CD4-positive, CD25-positive, alpha-beta regulatory T cell (primary cell): Measurements from ENCODE around the gene ANKRD62. TPM values are rescaled to one million over a fixed set of nuclear protein-coding genes. Genes with fewer than 3 reads are reported as not detected.

Experiments
- ATAC-seq, 2 donors: fragments of 150-1000 bp; cut with Tn5 transposase; one replicate each; pipeline ENCODE4 v1.10.0; 2021; ENCODE audit warnings: low read depth in 2 of 2, moderate number of reproducible peaks in 2 of 2, moderate library complexity in 1 of 2
- DNase-seq, 3 donors: peaks; one replicate each; pipeline versions ENCODE4 v3.0.0 to v3.0.0-alpha.2; 2012 to 2022; ENCODE audit warnings: mixed read lengths in 1 of 3
- H3K27ac ChIP-seq: one replicate; pipeline ENCODE4 v1.7.0; 2013; ENCODE audit warnings: mild to moderate bottlenecking, low read length; ENCODE audit not compliant: insufficient read depth, poor library complexity, severe bottlenecking
- H3K27me3 ChIP-seq: one replicate; pipeline ENCODE4 v1.7.0; 2013; ENCODE audit warnings: low read length; ENCODE audit not compliant: control insufficient read depth, insufficient read depth
- H3K36me3 ChIP-seq: one replicate; pipeline ENCODE4 v1.7.0; 2013; ENCODE audit warnings: mild to moderate bottlenecking, low read length, moderate library complexity; ENCODE audit not compliant: control insufficient read depth, insufficient read depth
- H3K4me1 ChIP-seq: 2 replicates; pipeline ENCODE4 v1.7.0; 2013; ENCODE audit warnings: mild to moderate bottlenecking, low read length; ENCODE audit not compliant: insufficient read depth, control insufficient read depth, poor library complexity, severe bottlenecking
- H3K4me3 ChIP-seq: one replicate; pipeline ENCODE4 v1.7.0; 2013; ENCODE audit warnings: low read depth, mild to moderate bottlenecking, low read length, moderate library complexity
- H3K9me3 ChIP-seq, 2 experiments: 1 replicate in 1 of 2; 2 replicates in 1 of 2; pipeline ENCODE4 v1.7.0; 2013; ENCODE audit warnings: low read length in 2 of 2, mild to moderate bottlenecking in 1 of 2, moderate library complexity in 1 of 2; ENCODE audit not compliant: control insufficient read depth in 2 of 2
- H3K27ac Mint-ChIP-seq, 3 donors: one replicate each; pipeline ENCODE4 v1.8.0; 2020 to 2022; ENCODE audit warnings: mild to moderate bottlenecking in 3 of 3, mixed read lengths in 3 of 3, moderate library complexity in 2 of 3
- H3K27me3 Mint-ChIP-seq: one replicate; pipeline ENCODE4 v1.8.0; 2022; ENCODE audit warnings: mild to moderate bottlenecking, mixed read lengths
- H3K36me3 Mint-ChIP-seq: one replicate; pipeline ENCODE4 v1.8.0; 2020; ENCODE audit warnings: mixed read lengths
- H3K4me1 Mint-ChIP-seq, 4 donors: one replicate each; pipeline ENCODE4 v1.8.0; 2020 to 2022; ENCODE audit warnings: mixed read lengths in 4 of 4, mild to moderate bottlenecking in 1 of 4
- H3K4me3 Mint-ChIP-seq, 4 donors: one replicate each; pipeline ENCODE4 v1.8.0; 2020 to 2022; ENCODE audit warnings: mild to moderate bottlenecking in 4 of 4, mixed read lengths in 4 of 4, moderate library complexity in 3 of 4
- H3K9me3 Mint-ChIP-seq, 7 donors: one replicate each; pipeline ENCODE4 v1.8.0; 2020 to 2022; ENCODE audit warnings: mixed read lengths in 7 of 7, mild to moderate bottlenecking in 3 of 7, moderate library complexity in 2 of 7
- polyA plus RNA-seq, 4 donors: library from polyadenylated mRNA; unstranded; fragments of 300-500 nt; fragmentation: Illumina TruSeq; gene quantifications; one replicate each; pipeline ENCODE4 v1.2.3, GENCODE V29; 2021
- total RNA-seq: library from RNA; stranded (reverse); gene quantifications from one replicate; pipeline ENCODE4 v1.2.3, GENCODE V29; 2022

Gene ANKRD62
- total RNA-seq (not detected), polyA plus RNA-seq (not detected)

GRCh38 chr18:12093520-12094257 is at the start of gene ANKRD62:
Gene ANKRD62 (plus strand): TSS chr18:12093843. CDS start chr18:12094018, 175 bp downstream.
- no peak for ATAC-seq
- Histone ChIP-seq H3K27me3 (no peaks in the 10 kb centered on the region), H3K9me3 (no peaks in the 10 kb centered on the region)

GRCh38 chr18:12044591-12044990 is 49.1 kb upstream of the ANKRD62 start:
- DNase-seq = no peak
- H3K27me3 ChIP-seq = no peaks in the 10 kb centered on the region
- Mint-ChIP-seq H3K27ac (no peak overlapping the region), H3K36me3 (no peaks in the 10 kb centered on the region), H3K4me1 (no peaks in the 10 kb centered on the region), H3K4me3 (no peak overlapping the region), H3K9me3 (no peaks in the 10 kb centered on the region), H3K27me3 (peaks cover 17% of the 10 kb centered on the region)
- H3K4me1 ChIP-seq = no peaks in the 10 kb centered on the region
- no peak overlapping the region for H3K4me3 ChIP-seq
- ATAC-seq = no peak
- H3K36me3 ChIP-seq = no peaks in the 10 kb centered on the region
- no peak overlapping the region for H3K27ac ChIP-seq
- H3K9me3 ChIP-seq = no peaks in the 10 kb centered on the region

More at GRCh38 chr18:12093520-12094257, at the start of gene ANKRD62:
- H3K4me1 Mint-ChIP-seq = no peaks in the 10 kb centered on the region
- Histone ChIP-seq H3K4me1 (no peaks in the 10 kb centered on the region), H3K4me3 (no peak within 1 kb of the TSS), H3K36me3 (no peaks in the 10 kb centered on the region), H3K27ac (no peak within 1 kb of the TSS)
- no peak within 1 kb of the TSS for H3K4me3 Mint-ChIP-seq
- no peak for DNase-seq
- H3K27ac Mint-ChIP-seq = no peak within 1 kb of the TSS
- H3K36me3 Mint-ChIP-seq = no peaks in the 10 kb centered on the region
- H3K9me3 Mint-ChIP-seq = peaks cover 0 to 2% (median 0%) of the 10 kb centered on the region in 7 donors
- H3K27me3 Mint-ChIP-seq = peaks cover 10% of the 10 kb centered on the region

DNA sequence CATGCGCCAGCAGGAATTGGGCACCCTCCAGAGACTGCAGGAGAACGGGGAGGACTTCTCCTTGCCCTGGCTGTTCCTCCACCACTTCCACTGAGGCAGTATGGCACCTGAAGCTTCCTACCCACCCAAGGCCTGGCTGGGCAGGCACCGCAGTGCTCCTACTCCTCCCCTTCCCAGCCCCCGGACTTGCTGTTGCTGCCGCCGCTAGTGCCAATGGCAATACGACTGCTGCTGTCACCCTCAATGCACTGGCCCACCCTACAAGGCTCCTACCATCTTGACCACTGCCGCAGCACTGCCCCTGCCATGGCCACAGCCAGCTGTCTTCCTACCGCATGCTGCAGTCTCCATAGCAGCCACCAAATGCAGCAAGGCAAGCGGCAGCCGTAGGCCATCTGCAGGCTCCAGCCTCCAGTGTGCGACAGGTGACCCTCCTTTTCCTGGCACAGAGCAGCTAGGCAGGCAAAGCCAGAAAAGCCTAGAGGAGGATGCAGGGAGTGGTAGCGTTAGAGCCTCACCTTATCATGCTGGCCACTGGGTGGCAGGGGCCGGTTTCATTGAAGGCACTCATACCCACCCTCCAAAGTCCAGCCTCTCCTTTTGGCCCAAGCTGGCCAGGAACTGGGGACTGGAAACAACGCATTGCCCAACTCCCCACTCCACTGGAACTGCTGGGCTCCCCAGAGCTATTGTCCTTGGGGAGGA is 47.4 kb upstream of the ANKRD62 start:
- H3K27ac ChIP-seq = no peak overlapping the region
- Mint-ChIP-seq H3K27me3 (peaks cover 16% of the 10 kb centered on the region), H3K9me3 (no peaks in the 10 kb centered on the region), H3K4me1 (no peaks in the 10 kb centered on the region), H3K27ac (no peak overlapping the region), H3K36me3 (no peaks in the 10 kb centered on the region), H3K4me3 (no peak overlapping the region)
- DNase-seq (no peak), ATAC-seq (no peak)
- H3K36me3 ChIP-seq = no peaks in the 10 kb centered on the region
- no peaks in the 10 kb centered on the region for H3K4me1 ChIP-seq
- H3K4me3 ChIP-seq = no peak overlapping the region
- no peaks in the 10 kb centered on the region for H3K27me3 ChIP-seq
- no peaks in the 10 kb centered on the region for H3K9me3 ChIP-seq

DNA sequence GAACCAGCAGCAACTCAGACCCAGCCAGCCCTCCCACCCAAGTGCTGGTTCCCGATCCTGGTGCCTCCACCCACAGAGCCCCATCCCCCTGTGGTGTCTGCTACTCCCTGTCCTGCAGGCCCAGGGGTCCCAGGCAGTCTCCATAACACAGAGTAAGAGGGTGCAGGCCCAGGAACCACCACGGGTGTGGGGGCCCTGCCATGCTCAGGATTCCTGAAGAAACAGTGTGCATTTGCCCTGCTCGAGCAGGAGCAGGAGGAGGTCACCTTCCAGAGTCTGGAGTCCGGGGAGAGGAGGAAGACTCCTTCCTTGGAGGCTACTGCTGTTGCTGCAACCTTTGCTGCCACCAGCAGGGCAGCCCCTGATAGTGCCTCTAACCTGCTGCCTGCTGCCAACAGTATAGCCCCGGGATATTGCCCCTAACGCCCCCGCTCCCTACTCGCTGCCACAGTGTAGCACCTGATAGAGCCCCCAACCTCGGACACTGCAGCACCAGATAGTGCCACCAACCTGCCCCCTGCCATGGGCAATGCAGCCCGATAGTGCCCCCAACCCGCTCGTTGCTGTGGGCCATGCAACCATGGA is 46.8 kb upstream of the ANKRD62 start:
- no peak overlapping the region for H3K27ac ChIP-seq
- H3K9me3 ChIP-seq = no peaks in the 10 kb centered on the region
- no peaks in the 10 kb centered on the region for H3K4me1 ChIP-seq
- H3K9me3 Mint-ChIP-seq = no peaks in the 10 kb centered on the region
- ATAC-seq = no peak
- no peaks in the 10 kb centered on the region for H3K27me3 ChIP-seq
- H3K4me3 ChIP-seq = no peak overlapping the region
- H3K27me3 Mint-ChIP-seq = peaks cover 11% of the 10 kb centered on the region
- H3K4me1 Mint-ChIP-seq = no peaks in the 10 kb centered on the region
- H3K4me3 Mint-ChIP-seq = no peak overlapping the region
- no peaks in the 10 kb centered on the region for H3K36me3 Mint-ChIP-seq
- DNase-seq = no peak
- no peak overlapping the region for H3K27ac Mint-ChIP-seq
- H3K36me3 ChIP-seq = no peaks in the 10 kb centered on the region

- no peak overlapping the region for H3K27ac ChIP-seq
- Mint-ChIP-seq H3K36me3 (no peaks in the 10 kb centered on the region), H3K9me3 (no peaks in the 10 kb centered on the region), H3K27ac (no peak overlapping the region), H3K27me3 (peaks cover 21% of the 10 kb centered on the region), H3K4me1 (no peaks in the 10 kb centered on the region), H3K4me3 (no peak overlapping the region)
- no peaks in the 10 kb centered on the region for H3K36me3 ChIP-seq
- ATAC-seq (no peak), DNase-seq (no peak)
- H3K4me1 ChIP-seq = no peaks in the 10 kb centered on the region
- no peaks in the 10 kb centered on the region for H3K9me3 ChIP-seq
- H3K4me3 ChIP-seq = no peak overlapping the region
- H3K27me3 ChIP-seq = peaks cover 2% of the 10 kb centered on the region
Measured at GRCh38 chr18:12048010-12048826, 45.4 kb upstream of the ANKRD62 start.

DNA sequence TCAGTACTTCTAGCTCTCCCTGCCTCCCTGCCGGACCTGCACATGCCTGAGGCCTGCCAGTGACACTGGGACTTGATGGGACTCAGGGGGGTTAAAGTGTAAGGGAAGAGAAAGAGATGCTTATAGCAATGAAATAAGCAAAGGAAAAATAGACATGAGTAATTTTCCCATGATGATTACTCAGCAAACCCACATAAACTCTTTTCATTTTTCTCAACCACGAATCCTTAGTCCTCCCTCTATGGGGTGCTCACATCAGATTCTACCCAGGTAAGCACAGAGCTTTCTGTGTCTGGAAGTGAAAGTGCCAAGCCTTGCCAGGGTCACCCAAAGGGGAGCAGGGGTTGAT is 44.8 kb upstream of the ANKRD62 start:
- H3K36me3 Mint-ChIP-seq = no peaks in the 10 kb centered on the region
- H3K4me3 ChIP-seq = no peak overlapping the region
- no peaks in the 10 kb centered on the region for H3K9me3 Mint-ChIP-seq
- no peaks in the 10 kb centered on the region for H3K9me3 ChIP-seq
- no peak overlapping the region for H3K27ac Mint-ChIP-seq
- H3K36me3 ChIP-seq = no peaks in the 10 kb centered on the region
- H3K4me3 Mint-ChIP-seq = no peak overlapping the region
- H3K27ac ChIP-seq = no peak overlapping the region
- H3K27me3 ChIP-seq = peaks cover 2% of the 10 kb centered on the region
- DNase-seq (no peak), ATAC-seq (no peak)
- H3K4me1 ChIP-seq = no peaks in the 10 kb centered on the region
- peaks cover 22% of the 10 kb centered on the region for H3K27me3 Mint-ChIP-seq
- H3K4me1 Mint-ChIP-seq = no peaks in the 10 kb centered on the region

DNA sequence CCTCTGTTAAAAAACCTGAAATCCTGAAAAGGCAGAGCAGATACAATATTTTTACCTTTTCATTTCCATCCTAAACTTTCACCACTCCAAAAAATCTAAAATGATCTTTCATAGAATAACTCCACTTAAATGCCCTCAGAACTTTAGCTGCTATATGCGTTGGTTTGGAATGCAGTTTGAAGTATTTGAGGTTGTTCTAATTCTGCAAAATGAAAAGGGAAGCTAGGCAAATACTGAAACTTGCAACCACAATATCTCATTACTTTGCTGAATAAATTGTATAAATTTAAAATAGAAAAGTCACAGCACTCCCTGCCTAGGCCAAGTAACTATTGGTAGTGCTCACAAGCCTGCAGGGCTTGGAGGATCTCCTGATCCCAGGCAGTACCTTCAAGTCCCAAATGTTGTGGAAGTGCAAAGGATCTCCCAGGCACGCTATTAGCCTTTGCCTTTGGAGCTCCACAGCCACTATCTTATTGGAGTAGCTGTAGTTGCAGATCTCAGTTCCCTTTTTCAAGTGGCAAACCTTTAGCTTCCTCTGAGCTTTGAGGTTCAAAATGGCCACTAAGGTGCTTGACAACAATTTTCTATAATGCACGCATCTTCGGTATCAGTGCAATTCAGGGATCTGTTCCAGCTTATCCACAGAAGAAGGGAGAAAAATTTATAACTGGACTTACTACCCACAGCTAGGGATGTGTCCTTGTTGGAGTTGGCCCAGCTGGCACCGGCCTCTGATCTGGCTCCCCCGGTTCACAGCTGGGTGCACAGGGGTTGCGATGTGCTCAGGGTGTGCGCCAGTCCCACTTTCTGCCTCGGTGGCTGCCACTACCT is 43.4 kb upstream of the ANKRD62 start:
- H3K27ac Mint-ChIP-seq = no peak overlapping the region
- Histone ChIP-seq H3K4me3 (no peak overlapping the region), H3K27ac (no peak overlapping the region), H3K27me3 (peaks cover 6% of the 10 kb centered on the region), H3K36me3 (no peaks in the 10 kb centered on the region), H3K4me1 (no peaks in the 10 kb centered on the region), H3K9me3 (no peaks in the 10 kb centered on the region)
- DNase-seq (no peak), ATAC-seq (no peak)
- H3K4me3 Mint-ChIP-seq = no peak overlapping the region
- peaks cover 22% of the 10 kb centered on the region for H3K27me3 Mint-ChIP-seq
- H3K4me1 Mint-ChIP-seq = no peaks in the 10 kb centered on the region
- no peaks in the 10 kb centered on the region for H3K36me3 Mint-ChIP-seq
- no peaks in the 10 kb centered on the region for H3K9me3 Mint-ChIP-seq
